Measurements from ENCODE around the gene C18orf32. TPM values are rescaled to one million over a fixed set of nuclear protein-coding genes. Genes with fewer than 3 reads are reported as not detected.

Gene C18orf32
- total RNA-seq, 1 experiment from 2014 or later, result 14.0 TPM

DNA sequence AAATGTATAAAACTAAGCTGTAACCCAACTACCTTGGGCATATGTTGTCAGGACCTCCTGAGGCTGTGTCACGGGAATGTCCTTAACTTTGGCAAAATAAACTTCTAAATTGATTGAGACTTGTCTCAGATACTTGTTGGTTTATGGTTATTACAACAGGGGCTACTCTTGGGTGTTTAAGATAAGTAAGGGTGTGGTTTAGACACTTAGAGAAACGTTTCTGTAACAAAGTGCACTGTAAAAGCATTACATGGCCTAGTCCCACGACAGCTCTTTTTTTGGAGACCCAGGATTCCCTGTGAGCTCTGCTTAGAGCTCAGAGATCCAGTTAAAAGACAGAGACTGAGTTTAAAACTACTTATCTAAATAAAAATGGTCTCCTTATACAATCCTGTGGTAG lies 42.6 kb upstream of the C18orf32 start:
- BruUV-seq (replicated peaks), result no TSS peak
- no peaks in the 10 kb centered on the region for H3K27me3 Mint-ChIP-seq (ENCODE audit: insufficient read depth, unreplicated experiment)
- Histone ChIP-seq H3K36me3 (ENCODE audit: control insufficient read depth, insufficient read depth, low read length) (no peaks in the 10 kb centered on the region), H3K4me3 (ENCODE audit: low read depth, low read length) (no peak overlapping the region), H3K4me1 (peaks cover 58% of the 10 kb centered on the region), H3K27me3 (replicated peaks; ENCODE audit: control insufficient read depth, insufficient read depth, low read length) (no peaks in the 10 kb centered on the region), H3K9me3 (no peaks in the 10 kb centered on the region)
- H3K4me3 Mint-ChIP-seq (ENCODE audit: unreplicated experiment), result no peak overlapping the region
- H3K4me1 Mint-ChIP-seq (ENCODE audit: low read depth, unreplicated experiment), result peaks cover 19% of the 10 kb centered on the region
- DNase-seq, result no peak
- no peaks in the 10 kb centered on the region for H3K9me3 Mint-ChIP-seq (ENCODE audit: unreplicated experiment)
- intact Hi-C loops (cut with micrococcal nuclease; ENCODE audit: unreplicated experiment), result loop anchor here (5.0 kb wide), 1 partner anchor 33 kb away; the partner anchor contains the start of gene LIPG
- ChIA-PET POLR2A (interaction anchor here (0.7 kb wide), 1 partner anchor 139 kb away, joined by 4 read pairs; no protein-coding TSS in a partner anchor), CTCF (no interaction called here)
- TF ChIP-seq, protein P1, sequence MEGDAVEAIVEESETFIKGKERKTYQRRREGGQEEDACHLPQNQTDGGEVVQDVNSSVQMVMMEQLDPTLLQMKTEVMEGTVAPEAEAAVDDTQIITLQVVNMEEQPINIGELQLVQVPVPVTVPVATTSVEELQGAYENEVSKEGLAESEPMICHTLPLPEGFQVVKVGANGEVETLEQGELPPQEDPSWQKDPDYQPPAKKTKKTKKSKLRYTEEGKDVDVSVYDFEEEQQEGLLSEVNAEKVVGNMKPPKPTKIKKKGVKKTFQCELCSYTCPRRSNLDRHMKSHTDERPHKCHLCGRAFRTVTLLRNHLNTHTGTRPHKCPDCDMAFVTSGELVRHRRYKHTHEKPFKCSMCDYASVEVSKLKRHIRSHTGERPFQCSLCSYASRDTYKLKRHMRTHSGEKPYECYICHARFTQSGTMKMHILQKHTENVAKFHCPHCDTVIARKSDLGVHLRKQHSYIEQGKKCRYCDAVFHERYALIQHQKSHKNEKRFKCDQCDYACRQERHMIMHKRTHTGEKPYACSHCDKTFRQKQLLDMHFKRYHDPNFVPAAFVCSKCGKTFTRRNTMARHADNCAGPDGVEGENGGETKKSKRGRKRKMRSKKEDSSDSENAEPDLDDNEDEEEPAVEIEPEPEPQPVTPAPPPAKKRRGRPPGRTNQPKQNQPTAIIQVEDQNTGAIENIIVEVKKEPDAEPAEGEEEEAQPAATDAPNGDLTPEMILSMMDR (IDR thresholded peaks at IDR 0.05; ENCODE audit: insufficient read depth in 1 of 2, low read depth in 1 of 2, low read length in 1 of 2, severe bottlenecking in 1 of 2, unreplicated experiment in 1 of 2), result no peak
- no peaks in the 10 kb centered on the region for H3K36me3 Mint-ChIP-seq (ENCODE audit: insufficient read depth, unreplicated experiment)
- peak overlapping the region; percentile 92 for H3K27ac Mint-ChIP-seq (ENCODE audit: unreplicated experiment)

GRCh38 chr18:49527631-49528327 lies 40.7 kb upstream of the C18orf32 start:
- H3K4me1 ChIP-seq, result peaks cover 53% of the 10 kb centered on the region
- H3K27me3 Mint-ChIP-seq (ENCODE audit: insufficient read depth, unreplicated experiment), result no peaks in the 10 kb centered on the region
- H3K4me3 ChIP-seq (ENCODE audit: low read depth, low read length), result no peak overlapping the region
- H3K36me3 Mint-ChIP-seq (ENCODE audit: insufficient read depth, unreplicated experiment), result no peaks in the 10 kb centered on the region
- no peaks in the 10 kb centered on the region for H3K9me3 ChIP-seq
- ChIA-PET CTCF (no interaction called here), POLR2A (no interaction called here)
- no peaks in the 10 kb centered on the region for H3K9me3 Mint-ChIP-seq (ENCODE audit: unreplicated experiment)
- intact Hi-C loops (cut with micrococcal nuclease; ENCODE audit: unreplicated experiment), result loop anchor here (5.0 kb wide), 1 partner anchor 35 kb away; the partner anchor contains the start of gene LIPG
- peaks cover 19% of the 10 kb centered on the region for H3K4me1 Mint-ChIP-seq (ENCODE audit: low read depth, unreplicated experiment)
- TF ChIP-seq, protein P1 (IDR thresholded peaks at IDR 0.05; ENCODE audit: insufficient read depth in 1 of 2, low read depth in 1 of 2, low read length in 1 of 2, severe bottlenecking in 1 of 2, unreplicated experiment in 1 of 2), result no peak
- no peaks in the 10 kb centered on the region for H3K36me3 ChIP-seq (ENCODE audit: control insufficient read depth, insufficient read depth, low read length)
- H3K27ac Mint-ChIP-seq (ENCODE audit: unreplicated experiment), result peak overlapping the region; percentile 61
- peak overlapping the region; percentile 45 for H3K4me3 Mint-ChIP-seq (ENCODE audit: unreplicated experiment)
- BruUV-seq (replicated peaks), result no TSS peak
- H3K27me3 ChIP-seq (replicated peaks; ENCODE audit: control insufficient read depth, insufficient read depth, low read length), result no peaks in the 10 kb centered on the region
- no peak for DNase-seq

DNA sequence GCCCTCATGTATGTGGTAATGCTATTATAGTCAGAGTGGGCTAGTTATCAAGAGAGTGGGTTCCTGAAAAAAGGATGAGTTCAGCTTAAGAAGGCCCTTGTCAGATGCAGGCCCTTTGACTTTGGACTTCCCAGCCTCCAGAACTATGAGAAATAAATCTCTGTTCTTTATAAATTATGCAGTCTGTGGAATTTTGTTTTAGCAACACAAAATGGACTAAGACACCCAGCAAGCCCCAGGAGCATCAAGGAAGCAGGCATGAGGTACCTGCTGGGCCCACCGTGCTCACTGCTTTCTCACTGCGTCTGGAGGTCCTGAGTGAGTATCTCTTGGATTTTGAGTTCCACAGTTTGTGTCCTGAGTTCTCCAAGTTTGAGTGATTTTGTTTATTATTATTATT lies 38.9 kb upstream of the C18orf32 start:
- ChIA-PET POLR2A (no interaction called here), CTCF (no interaction called here)
- H3K9me3 ChIP-seq, result no peaks in the 10 kb centered on the region
- no peak for DNase-seq
- H3K36me3 ChIP-seq (ENCODE audit: control insufficient read depth, insufficient read depth, low read length), result no peaks in the 10 kb centered on the region
- Mint-ChIP-seq H3K27ac (ENCODE audit: unreplicated experiment) (no peak overlapping the region), H3K36me3 (ENCODE audit: insufficient read depth, unreplicated experiment) (no peaks in the 10 kb centered on the region), H3K9me3 (ENCODE audit: unreplicated experiment) (no peaks in the 10 kb centered on the region), H3K4me1 (ENCODE audit: low read depth, unreplicated experiment) (peaks cover 21% of the 10 kb centered on the region), H3K4me3 (ENCODE audit: unreplicated experiment) (no peak overlapping the region), H3K27me3 (ENCODE audit: insufficient read depth, unreplicated experiment) (no peaks in the 10 kb centered on the region)
- H3K4me3 ChIP-seq (ENCODE audit: low read depth, low read length), result no peak overlapping the region
- TF ChIP-seq, protein P1 (IDR thresholded peaks at IDR 0.05; ENCODE audit: insufficient read depth in 1 of 2, low read depth in 1 of 2, low read length in 1 of 2, severe bottlenecking in 1 of 2, unreplicated experiment in 1 of 2), result no peak
- H3K27me3 ChIP-seq (replicated peaks; ENCODE audit: control insufficient read depth, insufficient read depth, low read length), result no peaks in the 10 kb centered on the region
- peaks cover 38% of the 10 kb centered on the region for H3K4me1 ChIP-seq
- no TSS peak for BruUV-seq (replicated peaks)
- intact Hi-C loops (cut with micrococcal nuclease; ENCODE audit: unreplicated experiment), result loop anchor here (5.0 kb wide), 1 partner anchor 36 kb away; the partner anchor contains the start of gene LIPG

Data from Caco-2 (cell line).